GM12878 (cell line): ENCODE measurements around the gene OR11A1. TPM values are rescaled to one million over a fixed set of nuclear protein-coding genes. Genes with fewer than 3 reads are reported as not detected.

Experiments
- ATAC-seq: fragments of 200-7000 bp; cut with Tn5 transposase; 3 replicates; pipeline ENCODE4 v1.9.1; 2020; ENCODE audit warnings: mild to moderate bottlenecking, moderate library complexity
- BruUV-seq: library from RNA; stranded (reverse); fragments of 400-500 nt; replicated peaks from 2 replicates; lab custom pipeline; 2021; lab: Mats Ljungman, UMichigan
- CTCF ChIA-PET: fragments of 300-600 bp; sonication (Branson Sonifier 250); formaldehyde crosslinking; extraction: SDS; loops from one replicate; lab custom pipeline; 2021; ENCODE audit warnings: inconsistent platforms; lab: Yijun Ruan, JAX
- POLR2A ChIA-PET: fragments of 350-600 bp; formaldehyde crosslinking; extraction: SDS; loops from one replicate; lab custom pipeline; 2021; ENCODE audit warnings: inconsistent platforms; lab: Charles Lee
- RAD21 ChIA-PET: fragments of 300-600 bp; sonication (Branson Sonifier 250); formaldehyde crosslinking; loops from one replicate; lab custom pipeline; 2023; ENCODE audit warnings: antibody characterized with exemption; ENCODE audit not compliant: unreplicated experiment; lab: Charles Lee
- SMC1A ChIA-PET: fragments of 300-600 bp; sonication (Branson Sonifier 250); formaldehyde crosslinking; loops from one replicate; lab custom pipeline; 2023; ENCODE audit not compliant: unreplicated experiment, uncharacterized antibody; lab: Charles Lee
- DNase-seq: peaks from one replicate; pipeline ENCODE4 v3.0.0-alpha.2; 2011; ENCODE audit warnings: low read depth, low spot score
- FAIRE-seq: peaks from 3 replicates; lab custom pipeline; 2011; peaks lifted over from hg19 to GRCh38; lab: Jason Lieb, UNC
- H2AFZ ChIP-seq: 2 replicates; pipeline ENCODE4 v1.6.0; 2011; ENCODE audit warnings: low read depth, low read length, control low read depth; ENCODE audit not compliant: control insufficient read depth
- H3K27ac ChIP-seq: 2 replicates; pipeline ENCODE4 v1.5.1; 2011; ENCODE audit warnings: control low read depth; ENCODE audit not compliant: control insufficient read depth, insufficient read depth
- H3K27me3 ChIP-seq, 2 experiments: replicated peaks in 1 of 2; 2 replicates each; pipeline versions ENCODE4 v1.6.0 to v1.6.1; 2011; ENCODE audit warnings: low read length in 1 of 2; ENCODE audit not compliant: control insufficient read depth in 2 of 2, insufficient read depth in 2 of 2
- H3K36me3 ChIP-seq, 2 experiments: 2 replicates each; pipeline ENCODE4 v1.5.1; 2011; ENCODE audit warnings: low read length in 1 of 2; ENCODE audit not compliant: control insufficient read depth in 2 of 2, insufficient read depth in 2 of 2
- H3K4me1 ChIP-seq: 2 replicates; pipeline ENCODE4 v1.6.1; 2011; ENCODE audit warnings: mild to moderate bottlenecking, low read length, moderate library complexity, mixed read lengths; ENCODE audit not compliant: control insufficient read depth, insufficient read depth
- H3K4me2 ChIP-seq: 2 replicates; pipeline ENCODE4 v1.6.0; 2011; ENCODE audit warnings: control low read depth; ENCODE audit not compliant: control insufficient read depth, insufficient read depth
- H3K4me3 ChIP-seq: fragments of 200-600 bp; sonication (generic); 2 replicates; pipeline ENCODE4 v1.5.1; 2016
- H3K79me2 ChIP-seq: 2 replicates; pipeline ENCODE4 v1.6.0; 2011; ENCODE audit warnings: low read length; ENCODE audit not compliant: control insufficient read depth, insufficient read depth
- H3K9ac ChIP-seq: 2 replicates; pipeline ENCODE4 v1.8.0; 2011; ENCODE audit warnings: low read length, control low read depth, mixed read lengths; ENCODE audit not compliant: control insufficient read depth, insufficient read depth
- H3K9me3 ChIP-seq: replicated peaks from 3 replicates; pipeline ENCODE4 v1.5.1; 2011; ENCODE audit warnings: mild to moderate bottlenecking, low read length; ENCODE audit not compliant: control insufficient read depth, insufficient read depth
- H4K20me1 ChIP-seq: 2 replicates; pipeline ENCODE4 v1.6.0; 2011; ENCODE audit not compliant: control insufficient read depth, insufficient read depth
- CHD4 ChIP-seq: fragments of 200-600 bp; sonication (generic); IDR thresholded peaks from 2 replicates; pipeline ENCODE4 v1.6.1; 2016; ENCODE audit warnings: mild to moderate bottlenecking
- EGR1 ChIP-seq, 2 experiments: IDR thresholded peaks; 1 replicate in 1 of 2; 2 replicates in 1 of 2; pipeline ENCODE4 v1.6.1; 2011 to 2012; ENCODE audit warnings: low read depth in 2 of 2, low read length in 2 of 2, borderline replicate concordance in 1 of 2, mild to moderate bottlenecking in 1 of 2, moderate library complexity in 1 of 2
- FOS ChIP-seq: IDR thresholded peaks from 3 replicates; pipeline ENCODE4 v1.6.1; 2011; ENCODE audit warnings: borderline replicate concordance; ENCODE audit not compliant: insufficient read length; ENCODE audit errors: extremely low read depth
- GABPA ChIP-seq: IDR thresholded peaks from 2 replicates; pipeline ENCODE4 v1.6.1; 2014; ENCODE audit warnings: antibody characterized with exemption, low read depth, mild to moderate bottlenecking, inconsistent platforms
- PML ChIP-seq: IDR thresholded peaks from 2 replicates; pipeline ENCODE4 v1.6.1; 2012; ENCODE audit warnings: low read length, inconsistent platforms
- SUPT20H ChIP-seq: IDR thresholded peaks from 2 replicates; pipeline ENCODE4 v1.6.1; 2011; ENCODE audit warnings: low read depth, mild to moderate bottlenecking, low read length, moderate library complexity, borderline replicate concordance; ENCODE audit not compliant: control insufficient read depth
- ZNF24 ChIP-seq: fragments of 450-650 bp; IDR thresholded peaks from 2 replicates; pipeline ENCODE4 v1.6.1; 2017; ENCODE audit warnings: antibody characterized with exemption, mild to moderate bottlenecking
- WGBS: methylation state at CpG from one replicate; pipeline ENCODE4 v1.1.6; 2016; ENCODE audit warnings: low lambda C conversion rate; ENCODE audit not compliant: insufficient replicate concordance, insufficient coverage; ENCODE audit errors: missing lambda C conversion rate; 5-methylcytosine and 5-hydroxymethylcytosine counted together
- in situ Hi-C: fragments of 300-500 bp; cut with MboI; formaldehyde crosslinking; loops from 9 replicates; pipeline ENCODE4 v1.14.3; 2018; ENCODE audit warnings: mixed read lengths
- intact Hi-C: fragments of 100-400 bp; cut with micrococcal nuclease; formaldehyde crosslinking; loops from one replicate; pipeline ENCODE4 v1.14.2; 2022; ENCODE audit not compliant: unreplicated experiment
- polyA plus RNA-seq, 11 experiments: library from polyadenylated mRNA; depleted of rRNA in 4 of 11; unstranded in 6 of 11; stranded (reverse) in 5 of 11; fragments of >200 nt; fragmentation: Nextera tagmentation in 4 of 11; fragmentation: Illumina TruSeq in 1 of 11; extraction: Ambion mirVana in 4 of 11; extraction: Trizol in 1 of 11; gene quantifications; 1 replicate in 1 of 11; 2 replicates in 10 of 11; pipeline versions ENCODE4 v1.2.1 to v1.2.3, GENCODE V29; 2011 to 2016; ENCODE audit warnings: inconsistent platforms in 2 of 11, missing spikeins in 2 of 11, low read depth in 1 of 11
- total RNA-seq, 4 experiments: library from RNA; depleted of rRNA in 3 of 4; stranded (reverse); fragments of >200 nt in 3 of 4; fragmentation: Illumina TruSeq in 1 of 4; extraction: Trizol in 1 of 4; gene quantifications; 2 replicates each; pipeline versions ENCODE4 v1.2.1 to v1.2.3, GENCODE V29; 2013 to 2021
- TF ChIP-seq, protein P1 (sequence below): fragments of 450-650 bp; IDR thresholded peaks from 2 replicates; pipeline ENCODE4 v1.6.1; 2017; ENCODE audit warnings: antibody characterized with exemption, mild to moderate bottlenecking, moderate library complexity
- TF ChIP-seq, protein P2 (sequence below): fragments of 450-650 bp; IDR thresholded peaks from 2 replicates; pipeline ENCODE4 v1.6.1; 2014; ENCODE audit warnings: mild to moderate bottlenecking
- TF ChIP-seq, protein P3 (sequence below): fragments of 450-650 bp; IDR thresholded peaks from 2 replicates; pipeline ENCODE4 v1.6.1; 2017; ENCODE audit warnings: mild to moderate bottlenecking
- TF ChIP-seq, protein P4 (sequence below): IDR thresholded peaks from 2 replicates; pipeline ENCODE4 v1.6.1; 2011; ENCODE audit warnings: low read depth, mild to moderate bottlenecking, low read length, moderate library complexity, borderline replicate concordance; ENCODE audit errors: extremely low read depth

The OR11A1 gene
- total and polyA plus RNA-seq, 10 of the 15 experiments (the other 5 are each of a cell fraction or from before 2014, with no cell fraction given) = not detected

DNA sequence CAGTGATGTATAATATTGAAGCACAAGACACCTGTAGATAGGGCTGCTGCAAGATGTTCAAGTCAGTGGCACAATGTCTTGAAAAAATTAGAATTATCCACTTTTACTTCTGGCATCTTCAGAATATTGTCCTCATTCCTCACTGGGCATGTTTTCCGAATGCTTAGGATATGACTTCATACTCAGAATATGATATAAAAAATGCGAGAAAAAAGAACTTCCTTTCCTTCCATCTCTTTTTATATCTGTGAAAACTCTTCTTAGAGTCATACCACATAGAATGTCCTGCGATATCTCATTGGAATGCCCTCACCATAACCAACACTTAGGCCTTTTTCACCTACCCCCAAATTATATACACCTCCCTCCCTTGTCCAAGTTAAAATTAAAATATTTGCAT lies 26.3 kb upstream of the OR11A1 start:
- Histone ChIP-seq H4K20me1 (no peaks in the 10 kb centered on the region), H3K9ac (no peak overlapping the region), H3K36me3 (no peaks in the 10 kb centered on the region), H3K4me2 (no peak overlapping the region), H2AFZ (no peak overlapping the region), H3K27me3 (no peaks in the 10 kb centered on the region; a peak in 1 of 4 replicates), H3K27ac (no peak overlapping the region), H3K4me1 (no peaks in the 10 kb centered on the region), H3K4me3 (no peak overlapping the region), H3K9me3 (no peaks in the 10 kb centered on the region), H3K79me2 (no peaks in the 10 kb centered on the region)
- intact Hi-C loops = no loop called here
- CTCF ChIA-PET = no interaction called here
- ATAC-seq (no peak), DNase-seq (no peak), FAIRE-seq (no peak)
- RAD21 ChIA-PET = no interaction called here
- BruUV-seq = no TSS peak
- WGBS = 14% methylated on average over 3 of the region's 3 CpGs
- SMC1A ChIA-PET = interaction anchor here (1.4 kb wide), 1 partner anchor 12 kb away, joined by 3 read pairs; no protein-coding TSS in a partner anchor
- POLR2A ChIA-PET = no interaction called here
- TF ChIP-seq CHD4 (no peak), GABPA (no peak), ZNF24 (no peak), FOS (no peak), SUPT20H (no peak), PML (no peak), EGR1 (IDR thresholded peaks at IDR 0.05; ENCODE audit: borderline replicate concordance in 1 of 2, low read depth in 2 of 2, low read length in 2 of 2) (no peak)
- TF ChIP-seq, protein P1, sequence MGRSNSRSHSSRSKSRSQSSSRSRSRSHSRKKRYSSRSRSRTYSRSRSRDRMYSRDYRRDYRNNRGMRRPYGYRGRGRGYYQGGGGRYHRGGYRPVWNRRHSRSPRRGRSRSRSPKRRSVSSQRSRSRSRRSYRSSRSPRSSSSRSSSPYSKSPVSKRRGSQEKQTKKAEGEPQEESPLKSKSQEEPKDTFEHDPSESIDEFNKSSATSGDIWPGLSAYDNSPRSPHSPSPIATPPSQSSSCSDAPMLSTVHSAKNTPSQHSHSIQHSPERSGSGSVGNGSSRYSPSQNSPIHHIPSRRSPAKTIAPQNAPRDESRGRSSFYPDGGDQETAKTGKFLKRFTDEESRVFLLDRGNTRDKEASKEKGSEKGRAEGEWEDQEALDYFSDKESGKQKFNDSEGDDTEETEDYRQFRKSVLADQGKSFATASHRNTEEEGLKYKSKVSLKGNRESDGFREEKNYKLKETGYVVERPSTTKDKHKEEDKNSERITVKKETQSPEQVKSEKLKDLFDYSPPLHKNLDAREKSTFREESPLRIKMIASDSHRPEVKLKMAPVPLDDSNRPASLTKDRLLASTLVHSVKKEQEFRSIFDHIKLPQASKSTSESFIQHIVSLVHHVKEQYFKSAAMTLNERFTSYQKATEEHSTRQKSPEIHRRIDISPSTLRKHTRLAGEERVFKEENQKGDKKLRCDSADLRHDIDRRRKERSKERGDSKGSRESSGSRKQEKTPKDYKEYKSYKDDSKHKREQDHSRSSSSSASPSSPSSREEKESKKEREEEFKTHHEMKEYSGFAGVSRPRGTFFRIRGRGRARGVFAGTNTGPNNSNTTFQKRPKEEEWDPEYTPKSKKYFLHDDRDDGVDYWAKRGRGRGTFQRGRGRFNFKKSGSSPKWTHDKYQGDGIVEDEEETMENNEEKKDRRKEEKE = no peak
- TF ChIP-seq, protein P2, sequence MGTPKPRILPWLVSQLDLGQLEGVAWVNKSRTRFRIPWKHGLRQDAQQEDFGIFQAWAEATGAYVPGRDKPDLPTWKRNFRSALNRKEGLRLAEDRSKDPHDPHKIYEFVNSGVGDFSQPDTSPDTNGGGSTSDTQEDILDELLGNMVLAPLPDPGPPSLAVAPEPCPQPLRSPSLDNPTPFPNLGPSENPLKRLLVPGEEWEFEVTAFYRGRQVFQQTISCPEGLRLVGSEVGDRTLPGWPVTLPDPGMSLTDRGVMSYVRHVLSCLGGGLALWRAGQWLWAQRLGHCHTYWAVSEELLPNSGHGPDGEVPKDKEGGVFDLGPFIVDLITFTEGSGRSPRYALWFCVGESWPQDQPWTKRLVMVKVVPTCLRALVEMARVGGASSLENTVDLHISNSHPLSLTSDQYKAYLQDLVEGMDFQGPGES = no peak
- TF ChIP-seq, protein P3, sequence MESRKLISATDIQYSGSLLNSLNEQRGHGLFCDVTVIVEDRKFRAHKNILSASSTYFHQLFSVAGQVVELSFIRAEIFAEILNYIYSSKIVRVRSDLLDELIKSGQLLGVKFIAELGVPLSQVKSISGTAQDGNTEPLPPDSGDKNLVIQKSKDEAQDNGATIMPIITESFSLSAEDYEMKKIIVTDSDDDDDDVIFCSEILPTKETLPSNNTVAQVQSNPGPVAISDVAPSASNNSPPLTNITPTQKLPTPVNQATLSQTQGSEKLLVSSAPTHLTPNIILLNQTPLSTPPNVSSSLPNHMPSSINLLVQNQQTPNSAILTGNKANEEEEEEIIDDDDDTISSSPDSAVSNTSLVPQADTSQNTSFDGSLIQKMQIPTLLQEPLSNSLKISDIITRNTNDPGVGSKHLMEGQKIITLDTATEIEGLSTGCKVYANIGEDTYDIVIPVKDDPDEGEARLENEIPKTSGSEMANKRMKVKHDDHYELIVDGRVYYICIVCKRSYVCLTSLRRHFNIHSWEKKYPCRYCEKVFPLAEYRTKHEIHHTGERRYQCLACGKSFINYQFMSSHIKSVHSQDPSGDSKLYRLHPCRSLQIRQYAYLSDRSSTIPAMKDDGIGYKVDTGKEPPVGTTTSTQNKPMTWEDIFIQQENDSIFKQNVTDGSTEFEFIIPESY = no peak
- TF ChIP-seq, protein P4, sequence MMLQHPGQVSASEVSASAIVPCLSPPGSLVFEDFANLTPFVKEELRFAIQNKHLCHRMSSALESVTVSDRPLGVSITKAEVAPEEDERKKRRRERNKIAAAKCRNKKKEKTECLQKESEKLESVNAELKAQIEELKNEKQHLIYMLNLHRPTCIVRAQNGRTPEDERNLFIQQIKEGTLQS = no peak
- in situ Hi-C loops = no loop called here
